Fibroblast of pulmonary artery (primary cell): ENCODE data around the gene NEB.

Source experiments
- DNase-seq: peaks from one replicate; pipeline ENCODE4 v3.0.0-alpha.2; 2010; ENCODE audit warnings: low read depth
- H3K4me3 ChIP-seq: replicated peaks from 2 replicates; pipeline ENCODE4 v1.5.1; 2011; ENCODE audit warnings: low read depth, mild to moderate bottlenecking, control low read depth, low read length, moderate library complexity
- CTCF ChIP-seq: IDR thresholded peaks from 2 replicates; pipeline ENCODE4 v1.5.1; 2011; ENCODE audit warnings: mild to moderate bottlenecking, control low read depth, low read length, inconsistent platforms; ENCODE audit errors: missing control alignments

The NEB gene

DNA sequence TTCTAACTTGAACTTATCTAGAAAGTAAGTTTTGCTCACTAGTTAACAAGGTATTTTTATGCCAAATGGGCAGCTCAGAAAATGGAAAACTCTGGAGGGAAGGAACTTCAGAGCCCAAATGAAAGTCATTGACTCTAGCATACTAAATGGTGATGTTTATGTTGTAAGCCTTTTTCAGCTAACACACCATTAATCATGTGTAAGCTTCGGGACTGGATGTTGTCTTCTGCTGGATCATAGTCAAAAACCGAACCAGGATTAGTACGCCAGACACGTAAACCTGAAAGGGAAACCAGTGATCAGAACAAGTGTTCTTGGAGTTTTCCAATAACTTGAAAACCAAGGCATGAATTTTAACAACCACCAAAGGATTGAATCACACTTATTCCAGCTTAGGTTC lies 242.8 kb downstream of the NEB start:
- no peak for DNase-seq
- TF ChIP-seq CTCF = no peak
- H3K4me3 ChIP-seq = no peak overlapping the region

- no peak overlapping the region for H3K4me3 ChIP-seq
- TF ChIP-seq CTCF = no peak
- DNase-seq = no peak
Observed at GRCh38 chr2:151490276-151490675, 244.0 kb downstream of the NEB start.

DNA sequence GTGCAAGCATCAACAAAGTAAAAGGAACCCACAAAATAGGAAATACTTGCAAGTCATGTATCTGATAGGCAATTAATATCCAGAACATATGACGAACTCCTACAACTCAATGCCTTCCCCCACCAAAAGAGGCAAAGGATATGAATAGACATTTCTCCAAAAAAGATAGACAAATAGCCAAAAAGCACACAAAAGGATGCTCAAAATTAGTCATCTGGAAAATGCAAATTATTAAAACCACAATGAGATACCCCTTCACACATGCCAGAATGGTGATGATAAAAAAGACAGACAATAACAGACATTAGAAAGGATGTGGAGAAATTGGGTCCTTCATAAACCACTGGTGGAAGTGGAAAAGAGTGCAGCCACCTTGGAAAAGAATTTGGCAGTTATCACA lies 248.2 kb downstream of the NEB start:
- DNase-seq = no peak
- H3K4me3 ChIP-seq = no peak overlapping the region
- no peak for TF ChIP-seq CTCF

- no peak overlapping the region for H3K4me3 ChIP-seq
- DNase-seq = no peak
- no peak for TF ChIP-seq CTCF
Observed at GRCh38 chr2:151484100-151484499, 250.2 kb downstream of the NEB start.

DNA sequence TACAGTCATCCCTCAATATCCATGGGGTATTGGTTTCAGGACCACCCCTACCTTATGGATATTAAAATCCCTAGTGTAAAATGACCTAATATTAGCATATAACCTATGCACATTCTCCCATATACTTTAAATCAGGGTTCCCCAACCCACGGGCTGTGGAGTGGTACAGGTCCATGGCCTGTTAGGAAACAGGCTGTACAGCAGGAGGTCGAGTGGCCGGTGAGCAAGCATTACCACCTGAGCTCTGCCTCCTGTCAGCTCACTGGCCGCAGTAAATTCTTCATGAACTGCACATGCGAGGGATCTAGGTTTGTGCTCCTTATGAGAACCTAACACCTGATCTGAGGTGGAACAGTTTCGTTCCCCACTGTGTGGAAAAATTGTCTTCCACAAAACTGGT lies 250.7 kb downstream of the NEB start:
- no peak for TF ChIP-seq CTCF

DNA sequence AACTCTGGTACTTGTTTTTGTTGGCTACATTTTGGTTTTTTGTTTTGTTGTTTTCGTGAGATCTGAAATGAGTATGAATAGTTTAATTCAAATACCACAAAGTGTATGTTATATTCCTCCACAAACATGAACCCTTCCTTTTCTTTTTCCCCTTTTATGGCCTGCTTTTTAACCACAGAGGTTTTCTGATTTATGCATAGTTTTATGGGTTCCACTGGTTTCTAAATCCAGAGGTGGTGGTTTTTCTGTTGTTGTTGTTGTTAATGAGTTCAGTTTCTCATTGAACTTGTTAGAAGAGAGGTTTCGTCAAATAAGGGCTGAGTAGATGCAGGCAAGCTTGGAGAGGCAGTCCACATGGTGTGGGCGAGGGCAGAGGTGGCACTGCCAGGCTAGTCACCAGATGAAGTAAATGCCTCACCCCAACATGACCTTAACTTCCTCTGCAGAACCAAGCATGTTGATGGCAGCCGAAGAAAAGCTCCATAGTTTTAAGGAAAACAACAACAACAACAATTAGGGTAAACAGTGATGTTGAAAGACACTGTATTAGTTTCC lies 252.0 kb downstream of the NEB start:
- DNase-seq = no peak
- no peak for TF ChIP-seq CTCF
- H3K4me3 ChIP-seq = no peak overlapping the region

More for the DNA sequence above, 250.7 kb downstream of the NEB start:
- H3K4me3 ChIP-seq = no peak overlapping the region
- no peak for DNase-seq

DNA sequence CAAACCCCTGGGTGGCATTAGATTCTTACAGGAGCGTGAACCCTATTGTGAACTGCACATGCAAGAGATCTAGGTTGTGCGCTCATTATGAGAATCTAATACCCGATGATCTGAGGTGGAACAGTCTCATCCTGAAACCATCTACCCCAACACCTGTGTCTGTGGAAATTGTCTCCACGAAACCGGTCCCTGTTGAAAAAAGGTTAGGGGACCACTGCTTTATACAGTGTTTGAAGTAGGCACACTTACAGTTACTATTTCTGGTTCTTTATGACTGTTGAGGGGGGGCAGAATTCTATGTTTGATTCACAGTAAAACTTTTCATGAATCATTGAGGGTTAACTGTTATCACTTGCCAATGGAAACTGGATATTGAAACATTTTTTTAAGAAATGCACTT lies 252.5 kb downstream of the NEB start:
- no peak for DNase-seq
- no peak for TF ChIP-seq CTCF
- no peak overlapping the region for H3K4me3 ChIP-seq
